OCI-LY7 (cell line): ENCODE results near the gene AXIN2. TPM values are rescaled to one million over a fixed set of nuclear protein-coding genes. Genes with fewer than 3 reads are reported as not detected.

Experiments used
- BruUV-seq: library from RNA; stranded (reverse); fragments of 400-500 nt; replicated peaks from 2 replicates; lab custom pipeline; 2021; lab: Mats Ljungman, UMichigan
- CTCF ChIA-PET: fragments of 300-600 bp; sonication (Branson Sonifier 250); formaldehyde crosslinking; loops from one replicate; lab custom pipeline; 2022; ENCODE audit warnings: antibody characterized with exemption; ENCODE audit not compliant: unreplicated experiment; lab: Charles Lee
- POLR2A ChIA-PET: fragments of 300-600 bp; sonication (Branson Sonifier 250); formaldehyde crosslinking; loops from one replicate; lab custom pipeline; 2022; ENCODE audit warnings: antibody characterized with exemption; lab: Charles Lee
- DNase-seq: peaks from one replicate; pipeline ENCODE4 v3.0.0-alpha.2; 2015; ENCODE audit warnings: low spot score
- H2AFZ ChIP-seq: fragments of 200-600 bp; sonication (generic), shearing (Covaris generic); 2 replicates; pipeline ENCODE4 v1.6.1; 2014; ENCODE audit warnings: mild to moderate bottlenecking, antibody characterized with exemption, low read length, moderate library complexity
- H3K27ac ChIP-seq: fragments of 200-600 bp; sonication (generic); 2 replicates; pipeline ENCODE4 v1.5.1; 2014; ENCODE audit warnings: mixed run types, low read depth, mild to moderate bottlenecking, moderate library complexity, low read length, inconsistent platforms; ENCODE audit not compliant: poor library complexity, severe bottlenecking
- H3K36me3 ChIP-seq: fragments of 200-600 bp; sonication (generic); 2 replicates; pipeline ENCODE4 v1.6.1; 2014; ENCODE audit warnings: mild to moderate bottlenecking, antibody characterized with exemption, low read length, moderate library complexity, mixed read lengths; ENCODE audit not compliant: insufficient read depth
- H3K4me1 ChIP-seq: fragments of 200-600 bp; sonication (generic); 2 replicates; pipeline ENCODE4 v1.5.1; 2014; ENCODE audit warnings: mild to moderate bottlenecking, low read length; ENCODE audit not compliant: insufficient read depth, poor library complexity, severe bottlenecking
- H3K4me2 ChIP-seq: fragments of 200-600 bp; sonication (generic); 2 replicates; pipeline ENCODE4 v1.6.1; 2014; ENCODE audit warnings: mild to moderate bottlenecking, low read length
- H3K4me3 ChIP-seq: fragments of 200-600 bp; sonication (generic); 2 replicates; pipeline ENCODE4 v1.5.1; 2014; ENCODE audit warnings: mild to moderate bottlenecking, low read depth, low read length; ENCODE audit not compliant: poor library complexity, severe bottlenecking
- H3K79me2 ChIP-seq: fragments of 200-600 bp; sonication (generic); 2 replicates; pipeline ENCODE4 v1.6.1; 2016; ENCODE audit warnings: low read depth, mild to moderate bottlenecking, low read length, moderate library complexity, mixed read lengths; ENCODE audit not compliant: insufficient read depth
- H3K9me2 ChIP-seq: fragments of 200-600 bp; sonication (generic); 2 replicates; pipeline ENCODE4 v1.6.1; 2016; ENCODE audit warnings: mild to moderate bottlenecking, low read length, mixed read lengths; ENCODE audit not compliant: insufficient read depth
- H3K9me3 ChIP-seq: fragments of 200-600 bp; sonication (generic); 2 replicates; pipeline ENCODE4 v1.6.1; 2014; ENCODE audit warnings: mild to moderate bottlenecking, mixed run types, low read length, mixed read lengths
- H4K20me1 ChIP-seq: fragments of 200-600 bp; sonication (generic); 2 replicates; pipeline ENCODE4 v1.6.1; 2014; ENCODE audit warnings: mild to moderate bottlenecking, antibody characterized with exemption, low read length, moderate library complexity, mixed read lengths; ENCODE audit not compliant: insufficient read depth
- CTCF ChIP-seq: fragments of 200-600 bp; sonication (generic); conservative IDR thresholded peaks from 2 replicates; pipeline ENCODE4 v1.5.1; 2014; ENCODE audit warnings: mild to moderate bottlenecking, antibody characterized with exemption, low read length, moderate library complexity, mixed read lengths
- EZH2phosphoT487 ChIP-seq: fragments of 200-600 bp; sonication (generic); IDR thresholded peaks from 2 replicates; pipeline ENCODE4 v1.6.1; 2018; ENCODE audit warnings: low read depth, borderline replicate concordance, mild to moderate bottlenecking, mixed run types, antibody characterized with exemption, low read length, moderate library complexity, mixed read lengths
- intact Hi-C: fragments of 100-400 bp; cut with micrococcal nuclease; formaldehyde crosslinking; loops from one replicate; pipeline ENCODE4 v1.10.0; 2022; ENCODE audit not compliant: unreplicated experiment
- total RNA-seq, 2 experiments: library from RNA; depleted of rRNA in 1 of 2; stranded (reverse); fragments of >200 nt in 1 of 2; shearing (Covaris generic) in 1 of 2; gene quantifications; 2 replicates each; pipeline ENCODE4 v1.2.3, GENCODE V29; 2014 to 2022

AXIN2 gene
- total RNA-seq, 2 experiments from 2014 or later = 8.5 TPM

DNA sequence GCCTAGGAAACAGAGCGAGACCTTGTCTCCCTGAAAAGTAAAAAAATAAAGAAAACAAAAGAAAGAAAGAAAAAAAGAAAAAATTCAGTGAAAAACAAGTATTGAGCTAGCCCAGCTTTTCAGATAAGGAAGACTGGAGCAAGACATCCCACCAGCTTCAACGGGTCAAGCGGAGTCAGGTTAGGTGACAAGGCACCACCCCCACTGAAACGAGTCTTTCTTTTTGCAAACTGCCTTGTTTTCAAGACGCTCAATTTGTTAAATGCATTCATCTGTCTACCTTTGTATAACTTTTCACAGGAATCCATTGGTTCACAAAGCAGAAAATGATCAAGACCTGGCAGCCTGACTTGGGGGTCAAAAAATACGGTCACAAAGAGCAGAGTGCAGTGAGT, 10.7 kb upstream of the AXIN2 start:
- Histone ChIP-seq H2AFZ (no peak overlapping the region), H3K4me3 (no peak overlapping the region), H3K79me2 (no peaks in the 10 kb centered on the region), H4K20me1 (no peaks in the 10 kb centered on the region), H3K4me2 (no peak overlapping the region), H3K4me1 (no peaks in the 10 kb centered on the region), H3K36me3 (no peaks in the 10 kb centered on the region), H3K27ac (no peak overlapping the region), H3K9me2 (no peaks in the 10 kb centered on the region), H3K9me3 (no peaks in the 10 kb centered on the region)
- no peak for TF ChIP-seq EZH2phosphoT487
- no peak for TF ChIP-seq CTCF
- DNase-seq = no peak
- ChIA-PET CTCF (no interaction called here), POLR2A (no interaction called here)
- intact Hi-C loops = no loop called here
- BruUV-seq = no TSS peak

DNA sequence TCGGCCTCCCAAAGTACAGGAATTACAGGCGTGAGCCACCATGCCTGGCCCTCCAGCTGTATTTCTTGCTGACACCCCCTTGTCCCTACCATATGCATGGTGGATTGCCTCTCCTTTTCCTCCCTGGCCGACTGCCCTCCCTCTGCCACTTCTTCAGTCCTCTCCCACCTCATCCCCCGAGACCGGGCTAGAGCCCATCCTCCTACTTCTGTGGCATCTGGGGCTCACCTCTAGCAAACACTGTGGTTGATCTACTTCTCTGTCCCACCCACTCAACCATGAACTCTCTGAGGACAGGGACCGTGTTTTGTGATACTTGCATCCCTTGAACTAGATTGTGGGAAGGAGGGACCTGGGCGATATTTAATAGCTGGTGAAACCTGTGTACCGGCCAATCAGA, 7.5 kb upstream of the AXIN2 start:
- DNase-seq = no peak

GRCh38 chr17:65567566-65567965, 6.1 kb upstream of the AXIN2 start:
- intact Hi-C loops = no loop called here

More for the DNA sequence above, 7.5 kb upstream of the AXIN2 start:
- no peak overlapping the region for H3K27ac ChIP-seq
- POLR2A ChIA-PET = no interaction called here
- no peaks in the 10 kb centered on the region for H3K9me3 ChIP-seq
- H3K4me2 ChIP-seq = no peak overlapping the region
- TF ChIP-seq CTCF = no peak
- TF ChIP-seq EZH2phosphoT487 = no peak
- H3K79me2 ChIP-seq = no peaks in the 10 kb centered on the region
- H2AFZ ChIP-seq = no peak overlapping the region
- H4K20me1 ChIP-seq = no peaks in the 10 kb centered on the region
- no TSS peak for BruUV-seq
- H3K36me3 ChIP-seq = no peaks in the 10 kb centered on the region
- H3K9me2 ChIP-seq = no peaks in the 10 kb centered on the region
- peaks cover 4% of the 10 kb centered on the region for H3K4me1 ChIP-seq
- CTCF ChIA-PET = no interaction called here
- H3K4me3 ChIP-seq = no peak overlapping the region
- intact Hi-C loops = no loop called here

More at GRCh38 chr17:65567566-65567965, 6.1 kb upstream of the AXIN2 start:
- Histone ChIP-seq H2AFZ (no peak overlapping the region), H3K9me3 (no peaks in the 10 kb centered on the region), H3K36me3 (no peaks in the 10 kb centered on the region), H3K4me1 (peaks cover 11% of the 10 kb centered on the region), H4K20me1 (no peaks in the 10 kb centered on the region), H3K4me2 (no peak overlapping the region), H3K4me3 (no peak overlapping the region), H3K27ac (no peak overlapping the region), H3K9me2 (no peaks in the 10 kb centered on the region), H3K79me2 (no peaks in the 10 kb centered on the region)
- no peak for DNase-seq
- no TSS peak for BruUV-seq
- TF ChIP-seq CTCF (no peak), EZH2phosphoT487 (no peak)
- POLR2A ChIA-PET = no interaction called here
- CTCF ChIA-PET = no interaction called here
